Skeletal muscle cell (primary cell): ENCODE measurements around the gene STX1A.
A peak's percentile ranks its signal among the peaks of the same experiment; 100 is the strongest.
"Not testable (repeated sequence)": the region's sequence is repeated elsewhere in the genome, so short reads cannot be mapped to it uniquely, and the experiment has no call there.

Experiments
- DNase-seq: peaks from one replicate; pipeline ENCODE4 v3.0.0-alpha.2; 2010; ENCODE audit warnings: low read depth
- H3K4me3 ChIP-seq: 2 replicates; pipeline ENCODE4 v1.5.1; 2011; ENCODE audit warnings: low read depth, mild to moderate bottlenecking, control low read depth, low read length, moderate library complexity

STX1A gene

DNA sequence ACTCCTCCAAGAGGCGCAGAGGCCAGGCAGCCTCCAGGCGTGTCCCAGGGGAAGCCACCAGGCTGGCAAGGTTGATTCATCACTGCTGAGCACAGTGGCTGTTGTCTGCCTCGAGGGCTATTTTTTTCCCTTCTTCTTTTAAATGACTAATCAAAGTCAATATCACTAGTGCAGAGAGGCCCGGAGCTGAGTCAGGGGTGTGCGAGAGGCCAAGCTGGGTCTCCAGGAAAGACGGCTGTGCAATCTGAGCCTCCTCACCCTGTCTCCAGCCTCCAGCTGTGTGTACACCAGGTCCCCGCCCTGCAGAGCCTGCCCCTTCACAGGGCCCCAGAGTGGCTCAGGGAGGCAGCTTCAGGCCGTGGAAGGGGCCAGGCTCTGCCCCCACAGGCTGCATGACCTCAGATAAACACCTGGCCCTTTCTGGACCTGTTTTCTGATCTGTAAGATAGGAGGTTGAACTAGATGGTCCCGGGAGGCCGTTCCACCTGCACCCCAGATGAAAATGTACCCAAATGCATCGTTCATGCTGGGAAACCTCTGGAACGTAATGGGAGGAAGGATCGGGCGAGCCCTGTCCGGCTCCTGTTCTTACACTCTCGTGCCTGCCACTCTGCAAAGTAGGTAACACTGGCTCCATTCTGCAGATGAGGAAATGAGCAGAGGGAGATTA lies 3.7 kb downstream of the STX1A start:
- H3K4me3 ChIP-seq, result no peak overlapping the region
- DNase-seq, result peak; percentile 96

GRCh38 chr7:73713319-73713718 lies 6.2 kb downstream of the STX1A start:
- not testable (repeated sequence) for H3K4me3 ChIP-seq, DNase-seq

DNA sequence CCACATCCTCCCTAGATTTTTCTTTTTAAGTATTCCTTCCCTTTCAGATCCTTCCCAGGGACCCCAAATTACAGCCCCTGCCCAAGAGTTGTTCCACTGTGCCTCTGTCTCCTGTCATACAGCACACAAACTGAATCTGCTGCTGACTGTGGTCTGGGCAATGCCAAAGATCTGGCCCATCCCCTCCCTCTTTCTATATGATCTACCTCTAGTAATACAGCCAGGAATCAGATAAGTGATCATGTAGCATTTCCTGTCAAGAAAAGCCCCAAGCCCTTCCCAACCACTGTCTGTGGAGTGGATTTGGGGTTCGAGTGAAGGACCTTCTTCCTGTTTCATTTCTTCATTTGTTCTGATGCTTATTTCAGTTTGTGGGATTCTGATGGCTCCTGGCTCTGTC lies 6.7 kb downstream of the STX1A start:
- no peak overlapping the region for H3K4me3 ChIP-seq
- no peak for DNase-seq

DNA sequence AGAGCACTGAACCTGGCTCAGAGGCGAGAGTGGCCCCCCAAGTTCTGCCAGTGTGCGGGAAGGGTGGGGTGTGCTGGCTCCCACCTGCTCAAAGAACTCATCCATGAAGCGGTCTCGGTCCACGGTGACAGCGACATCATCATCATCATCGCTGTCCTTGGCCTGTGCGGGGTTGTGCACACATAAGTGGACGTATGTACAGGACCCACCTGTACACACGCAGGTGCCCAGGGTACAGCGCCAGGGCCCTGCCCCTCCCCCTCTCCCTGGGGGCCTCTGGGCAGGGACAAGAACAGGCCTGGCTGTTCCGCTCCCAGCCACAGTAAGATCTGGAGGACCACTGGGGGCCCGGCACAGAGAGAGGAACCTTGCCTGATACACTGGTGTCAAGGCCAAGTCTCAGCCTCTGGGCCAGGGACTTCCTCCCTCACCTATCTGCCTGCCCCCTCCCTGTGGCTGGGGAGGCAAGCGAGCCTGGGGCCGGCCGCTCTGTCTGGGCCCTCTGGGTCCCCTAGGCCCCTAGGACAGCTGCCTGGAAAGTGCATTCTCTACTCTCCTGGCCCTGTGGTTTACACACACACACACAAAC lies 10.4 kb downstream of the STX1A start:
- no peak overlapping the region for H3K4me3 ChIP-seq
- DNase-seq, result no peak

DNA sequence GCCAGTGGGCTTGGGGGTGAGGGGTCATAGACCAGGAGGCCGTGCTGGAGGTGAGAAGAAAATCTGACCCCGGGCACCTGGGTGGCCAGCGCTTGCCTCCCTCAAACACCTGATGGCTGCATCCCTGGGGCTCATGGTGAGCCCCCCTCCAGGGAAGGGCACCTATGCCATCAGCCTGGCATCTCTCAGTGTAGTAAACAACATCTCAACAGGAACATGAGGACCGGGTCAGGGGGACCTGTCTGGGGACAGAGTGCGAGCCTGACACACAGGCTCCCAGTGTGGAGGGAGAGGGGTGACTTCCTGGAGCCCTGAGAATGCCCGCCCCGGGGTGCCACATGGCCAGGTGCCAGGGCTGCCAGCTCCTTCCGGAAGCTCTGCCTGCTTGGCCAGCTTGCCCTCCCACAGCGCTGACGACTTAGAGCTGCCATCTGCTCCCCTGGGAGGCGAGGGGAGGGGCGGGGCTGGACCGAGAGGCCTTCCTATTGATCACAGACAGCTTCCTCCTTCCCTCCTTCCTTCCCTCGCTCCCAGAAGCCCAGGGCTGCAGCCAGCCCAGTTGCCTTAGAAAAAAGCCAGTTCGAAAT lies 12.3 kb downstream of the STX1A start:
- DNase-seq, result no peak
- H3K4me3 ChIP-seq, result no peak overlapping the region

DNA sequence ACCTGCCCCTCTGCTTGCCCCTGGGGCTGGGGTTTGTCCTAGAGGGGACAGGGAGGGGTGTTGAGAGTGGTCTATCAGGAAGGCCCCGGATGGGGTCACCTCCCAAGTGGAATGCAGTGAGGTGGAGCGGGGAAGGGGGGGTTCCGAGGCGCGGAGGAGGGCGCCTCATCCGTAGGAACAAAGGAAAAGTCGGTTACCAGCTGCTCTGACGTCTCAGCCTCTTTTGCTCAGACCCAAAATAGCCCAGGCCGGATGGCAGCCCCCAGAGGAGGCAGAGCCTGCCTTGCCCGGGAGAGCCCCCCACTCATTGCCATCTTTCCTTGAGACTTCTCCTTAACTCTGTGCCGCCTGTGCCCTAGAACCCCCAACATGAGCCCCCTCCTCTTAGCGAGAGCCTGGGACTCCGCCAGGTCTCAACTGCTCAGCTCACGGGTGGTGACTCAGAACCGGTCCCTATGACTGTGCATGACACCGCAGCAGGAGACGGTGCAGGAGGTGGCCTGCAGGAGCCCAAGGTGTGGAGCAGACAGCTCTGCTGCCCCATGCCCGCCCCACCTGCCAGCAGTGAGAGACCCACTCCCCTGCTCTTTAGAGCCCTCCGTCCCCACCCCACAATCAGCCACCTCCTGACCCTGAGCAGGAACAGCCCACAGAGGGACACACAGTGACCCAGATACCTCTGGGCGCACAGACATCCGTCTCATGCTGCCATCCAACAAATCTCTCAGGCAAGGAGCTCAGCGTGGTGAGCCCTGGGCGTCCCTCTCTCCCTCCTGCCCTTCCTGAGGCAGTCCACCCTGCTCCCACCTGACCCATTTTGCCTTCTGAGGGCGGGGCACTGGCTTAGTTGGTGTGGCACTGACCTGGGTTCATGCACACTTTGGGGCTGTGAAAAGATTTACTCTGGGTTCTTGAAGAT lies 13.1 kb downstream of the STX1A start:
- H3K4me3 ChIP-seq, result no peak overlapping the region
- no peak for DNase-seq

DNA sequence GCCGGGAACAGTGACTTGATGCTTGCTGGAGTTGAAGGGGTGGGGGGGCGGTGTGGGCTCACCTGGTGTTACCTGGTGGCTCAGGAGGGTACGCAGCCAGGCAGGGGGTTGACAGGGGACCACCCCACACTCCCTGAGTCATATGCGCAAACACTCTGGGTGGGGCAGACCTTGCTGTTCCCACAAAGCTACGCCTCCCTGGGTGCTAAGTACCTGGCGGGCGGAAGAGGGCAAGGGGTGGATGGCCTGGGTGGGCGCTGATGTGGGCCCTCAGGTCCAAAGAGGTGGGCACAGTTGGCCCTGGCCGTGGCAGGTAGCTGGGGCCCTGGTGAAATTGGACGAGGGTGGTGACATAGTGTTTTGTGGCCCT lies 13.9 kb downstream of the STX1A start:
- H3K4me3 ChIP-seq, result no peak overlapping the region
- no peak for DNase-seq

GRCh38 chr7:73704640-73705550 lies 14.6 kb downstream of the STX1A start:
- H3K4me3 ChIP-seq, result no peak overlapping the region
- peak; percentile 70 for DNase-seq

DNA sequence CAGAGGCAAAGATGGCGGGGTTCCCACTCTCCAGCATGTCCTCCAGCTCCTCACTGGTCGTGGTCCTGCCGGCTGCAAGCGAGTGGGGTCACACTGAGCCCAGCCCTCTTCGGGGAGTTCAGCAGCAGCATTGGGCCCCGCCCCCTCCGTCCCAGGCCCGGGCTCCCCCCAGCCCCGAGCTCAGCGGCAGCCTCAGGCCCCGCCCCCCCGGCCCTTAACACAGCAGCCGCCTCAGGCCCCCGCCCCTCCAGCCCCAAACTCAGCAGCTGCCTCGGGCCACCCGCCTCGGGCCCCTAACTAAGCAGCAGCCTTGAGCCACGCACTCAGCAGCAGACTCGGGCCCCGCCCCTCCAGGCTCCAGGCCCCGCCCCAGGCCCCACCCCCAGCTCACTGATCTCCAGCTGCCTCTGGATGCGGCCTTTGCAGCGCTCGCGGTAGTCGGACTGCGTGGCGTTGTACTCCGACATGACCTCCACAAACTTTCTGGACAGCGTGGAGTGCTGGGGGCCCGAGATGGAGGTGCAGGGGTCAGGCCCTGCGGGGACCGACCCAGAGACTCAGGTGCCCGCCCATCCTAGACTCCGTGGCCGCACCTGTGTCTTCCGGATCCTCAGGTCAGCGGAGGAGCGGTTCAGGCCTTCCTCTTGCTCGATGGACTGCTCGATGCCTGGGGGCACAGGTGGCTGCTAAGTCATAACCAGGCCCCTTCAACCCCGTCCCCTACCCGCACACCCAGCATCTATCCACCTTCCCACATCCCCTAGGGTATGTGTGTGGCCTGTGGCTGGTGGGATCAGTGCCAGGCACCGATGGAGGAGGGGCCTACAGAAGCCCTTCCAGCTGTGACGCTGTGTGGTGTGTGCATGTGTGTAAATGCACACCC lies 15.5 kb downstream of the STX1A start:
- no peak for DNase-seq
- H3K4me3 ChIP-seq, result peak overlapping the region; percentile 9

- H3K4me3 ChIP-seq, result peak overlapping the region; percentile 9
- DNase-seq, result no peak
Measured at GRCh38 chr7:73703225-73703624, 16.2 kb downstream of the STX1A start.

DNA sequence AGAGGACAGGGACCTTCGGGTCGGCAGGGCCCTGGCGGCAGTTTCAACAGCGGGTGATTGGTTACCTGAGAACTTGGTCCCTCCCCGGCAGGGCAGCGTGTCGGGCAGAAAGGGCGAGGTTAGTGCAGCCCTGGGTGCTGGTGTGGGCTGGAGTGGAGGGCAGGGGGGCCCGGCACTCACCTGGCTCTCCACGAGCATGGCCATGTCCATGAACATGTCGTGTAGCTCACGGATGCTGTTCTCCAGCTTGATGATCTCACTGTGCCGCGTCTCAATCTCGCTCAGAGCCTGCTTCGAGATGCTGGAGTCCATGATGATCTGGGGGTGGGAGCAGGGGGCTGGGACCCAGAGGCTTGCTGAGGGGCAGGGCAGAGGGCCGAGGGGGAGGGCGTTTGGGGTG lies 16.8 kb downstream of the STX1A start:
- H3K4me3 ChIP-seq, result no peak overlapping the region
- DNase-seq, result no peak

- no peak for DNase-seq
Measured at GRCh38 chr7:73702226-73702625, 17.2 kb downstream of the STX1A start.

GRCh38 chr7:73701357-73701995 lies 18.0 kb downstream of the STX1A start:
- no peak for DNase-seq
- no peak overlapping the region for H3K4me3 ChIP-seq

More at GRCh38 chr7:73702226-73702625, 17.2 kb downstream of the STX1A start:
- H3K4me3 ChIP-seq, result no peak overlapping the region

DNA sequence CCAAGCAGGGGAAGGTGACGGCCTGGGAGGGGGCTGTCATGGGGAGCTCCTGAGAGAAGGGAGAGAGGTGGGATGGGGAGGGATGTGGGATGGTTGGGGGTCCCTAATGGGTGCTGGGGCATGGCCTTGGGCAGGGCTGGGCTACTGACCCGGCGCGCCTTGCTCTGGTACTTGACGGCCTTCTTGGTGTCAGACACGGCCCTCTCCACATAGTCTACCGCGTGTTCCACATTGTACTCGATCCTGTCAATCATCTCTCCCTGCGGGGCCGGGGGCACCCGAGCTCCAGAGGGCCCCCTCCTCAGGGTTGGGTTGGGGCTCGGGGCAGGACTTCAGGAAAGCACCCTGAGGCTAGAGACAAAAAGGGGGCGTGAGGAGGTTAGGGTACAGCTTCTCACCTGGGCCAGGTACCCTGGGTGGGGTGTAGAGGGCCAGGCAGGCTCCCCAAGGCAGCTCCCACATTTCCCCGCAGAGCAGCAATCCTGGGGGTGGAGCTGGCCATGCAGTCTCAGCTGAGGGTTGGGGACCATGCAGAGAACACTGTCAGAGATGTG lies 18.8 kb downstream of the STX1A start:
- no peak overlapping the region for H3K4me3 ChIP-seq

DNA sequence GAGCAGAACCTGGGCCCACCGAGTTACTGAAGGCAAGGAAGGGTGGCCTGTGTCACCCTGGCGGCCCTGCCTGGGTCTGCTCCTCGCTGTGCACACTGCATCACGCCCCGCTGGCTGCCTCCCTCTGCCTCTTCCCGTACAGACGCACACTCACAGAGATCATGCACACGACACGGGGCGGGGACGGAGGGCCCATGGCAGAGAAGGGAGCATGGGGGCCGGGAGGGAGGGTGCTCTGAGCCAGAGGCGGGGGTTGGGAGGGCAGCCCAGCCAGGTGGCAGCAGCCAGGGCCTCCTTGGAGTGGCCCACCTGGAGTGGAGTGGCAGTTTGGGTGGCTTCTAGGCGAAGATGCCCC lies 19.4 kb downstream of the STX1A start:
- no peak overlapping the region for H3K4me3 ChIP-seq
- no peak for DNase-seq

More for the DNA sequence above, 18.8 kb downstream of the STX1A start:
- DNase-seq, result no peak

- H3K4me3 ChIP-seq, result no peak overlapping the region
- no peak for DNase-seq
Measured at GRCh38 chr7:73699370-73700068, 19.9 kb downstream of the STX1A start.

GRCh38 chr7:73698410-73698809 lies 21.1 kb downstream of the STX1A start:
- DNase-seq, result no peak
- no peak overlapping the region for H3K4me3 ChIP-seq
